HG02852 (cell line): Measurements from ENCODE around the gene SUCLG1.
"Not testable (repeated sequence)": the region's sequence is repeated elsewhere in the genome, so short reads cannot be mapped to it uniquely, and the experiment has no call there.

Experiments
- ATAC-seq: cut with Tn5 transposase; IDR thresholded peaks from one replicate; pipeline ENCODE4 v1.9.1; 2021; ENCODE audit warnings: mild to moderate bottlenecking, moderate library complexity; ENCODE audit not compliant: unreplicated experiment

The SUCLG1 gene

GRCh38 chr2:84424152-84424551 lies 34.9 kb downstream of the SUCLG1 start:
- ATAC-seq, result no peak

- no peak for ATAC-seq
These were observed 37.3 kb downstream of the SUCLG1 start for GRCh38 chr2:84421791-84422190.

- ATAC-seq, result no peak
These were observed 37.9 kb downstream of the SUCLG1 start for GRCh38 chr2:84421197-84421596.

- no peak for ATAC-seq
These were observed 41.5 kb downstream of the SUCLG1 start for GRCh38 chr2:84417453-84418145.

GRCh38 chr2:84409531-84409930 lies 49.5 kb downstream of the SUCLG1 start:
- no peak for ATAC-seq

GRCh38 chr2:84402111-84402510 lies 57.0 kb downstream of the SUCLG1 start:
- not testable (repeated sequence) for ATAC-seq

GRCh38 chr2:84399839-84400238 lies 59.2 kb downstream of the SUCLG1 start:
- ATAC-seq, result not testable (repeated sequence)

GRCh38 chr2:84395820-84396219 lies 63.3 kb downstream of the SUCLG1 start:
- ATAC-seq, result no peak

GRCh38 chr2:84394628-84395027 lies 64.5 kb downstream of the SUCLG1 start:
- no peak for ATAC-seq

GRCh38 chr2:84393829-84394228 lies 65.3 kb downstream of the SUCLG1 start:
- ATAC-seq, result no peak

- no peak for ATAC-seq
These were observed 69.3 kb downstream of the SUCLG1 start for GRCh38 chr2:84389794-84390193.

GRCh38 chr2:84388921-84389490 lies 70.1 kb downstream of the SUCLG1 start:
- ATAC-seq, result no peak

- no peak for ATAC-seq
These were observed 70.9 kb downstream of the SUCLG1 start for GRCh38 chr2:84388133-84388532.

GRCh38 chr2:84386336-84387040 lies 72.6 kb downstream of the SUCLG1 start:
- no peak for ATAC-seq

- ATAC-seq, result no peak
These were observed 75.8 kb downstream of the SUCLG1 start for GRCh38 chr2:84383271-84383670.

- ATAC-seq, result no peak
These were observed 78.2 kb downstream of the SUCLG1 start for GRCh38 chr2:84380875-84381274.

GRCh38 chr2:84378960-84379359 lies 80.1 kb downstream of the SUCLG1 start:
- no peak for ATAC-seq

- ATAC-seq, result no peak
These were observed 84.1 kb downstream of the SUCLG1 start for GRCh38 chr2:84375020-84375419.

GRCh38 chr2:84373866-84374265 lies 85.2 kb downstream of the SUCLG1 start:
- ATAC-seq, result no peak
